Upper lobe of left lung (tissue), 6 donors: ENCODE data around the gene TOGARAM2. TPM values are rescaled to one million over a fixed set of nuclear protein-coding genes. Genes with fewer than 3 reads are reported as not detected.

ENCODE experiments used
- ATAC-seq, 2 donors: fragments of 200-7000 bp; cut with Tn5 transposase; one replicate each; pipeline ENCODE4 v1.9.1; 2022; ENCODE audit warnings: mild to moderate bottlenecking in 2 of 2, moderate library complexity in 2 of 2; ENCODE audit not compliant: low FRiP score in 2 of 2
- DNase-seq, 2 donors: peaks; one replicate each; pipeline ENCODE4 v3.0.0-alpha.2; 2019 to 2020
- H3K27ac ChIP-seq, 4 donors: fragments of 200-600 bp; sonication (generic); one replicate each; pipeline ENCODE4 v1.5.1; 2016 to 2019
- H3K27me3 ChIP-seq, 4 donors: fragments of 200-600 bp; sonication (generic); one replicate each; pipeline ENCODE4 v1.5.1; 2017 to 2019
- H3K36me3 ChIP-seq, 4 donors: fragments of 200-600 bp; sonication (generic); one replicate each; pipeline ENCODE4 v1.5.1; 2016 to 2019
- H3K4me1 ChIP-seq, 4 donors: fragments of 200-600 bp; sonication (generic); one replicate each; pipeline ENCODE4 v1.5.1; 2018 to 2019
- H3K4me3 ChIP-seq, 4 donors: fragments of 200-600 bp; sonication (generic); one replicate each; pipeline ENCODE4 v1.5.1; 2017 to 2019; ENCODE audit warnings: mild to moderate bottlenecking in 2 of 4, moderate library complexity in 1 of 4
- H3K9me3 ChIP-seq, 4 donors: fragments of 200-600 bp; sonication (generic); one replicate each; pipeline ENCODE4 v1.5.1; 2018 to 2019
- CTCF ChIP-seq, 6 experiments: fragments of 450-650 bp in 4 of 6; fragments of 200-600 bp in 2 of 6; sonication (generic) in 2 of 6; IDR thresholded peaks; one replicate each; pipeline ENCODE4 v1.5.1; 2016 to 2019; ENCODE audit warnings: antibody characterized with exemption in 6 of 6
- EP300 ChIP-seq, 4 donors: sonication (generic); formaldehyde crosslinking; IDR thresholded peaks; one replicate each; pipeline ENCODE4 v1.5.1; 2017; ENCODE audit warnings: antibody characterized with exemption in 4 of 4, control low read depth in 2 of 4
- POLR2A ChIP-seq, 4 donors: fragments of 450-650 bp; IDR thresholded peaks; one replicate each; pipeline ENCODE4 v1.5.1; 2016 to 2017; ENCODE audit warnings: antibody characterized with exemption in 4 of 4, mild to moderate bottlenecking in 2 of 4
- POLR2AphosphoS5 ChIP-seq, 2 donors: sonication (generic); formaldehyde crosslinking; IDR thresholded peaks; one replicate each; pipeline ENCODE4 v1.5.1; 2017; ENCODE audit warnings: antibody characterized with exemption in 2 of 2
- WGBS, 2 donors: methylation state at CpG; one replicate each; pipeline ENCODE4 v1.1.5; 2017 to 2018; 5-methylcytosine and 5-hydroxymethylcytosine counted together
- total RNA-seq, 6 donors: library from RNA; depleted of rRNA in 4 of 6; stranded (reverse); fragments of >200 nt in 4 of 6; gene quantifications; one replicate each; pipeline versions ENCODE4 v1.1.0 to v1.2.1, GENCODE V29; 2016 to 2021
- donor health status: DM: no; HTN: no; CAD: no; lungs with moderate emphysema.
- donor health status: DM: no; HTN: yes; CAD: no; lungs with severe emphysema.

TOGARAM2 gene
- total RNA-seq: 10 to 100 TPM in 4 of 6 donors, 1 to 10 TPM in 1, under 1 TPM in 1; 0.37 to 24.5 (median 10.9) TPM

DNA sequence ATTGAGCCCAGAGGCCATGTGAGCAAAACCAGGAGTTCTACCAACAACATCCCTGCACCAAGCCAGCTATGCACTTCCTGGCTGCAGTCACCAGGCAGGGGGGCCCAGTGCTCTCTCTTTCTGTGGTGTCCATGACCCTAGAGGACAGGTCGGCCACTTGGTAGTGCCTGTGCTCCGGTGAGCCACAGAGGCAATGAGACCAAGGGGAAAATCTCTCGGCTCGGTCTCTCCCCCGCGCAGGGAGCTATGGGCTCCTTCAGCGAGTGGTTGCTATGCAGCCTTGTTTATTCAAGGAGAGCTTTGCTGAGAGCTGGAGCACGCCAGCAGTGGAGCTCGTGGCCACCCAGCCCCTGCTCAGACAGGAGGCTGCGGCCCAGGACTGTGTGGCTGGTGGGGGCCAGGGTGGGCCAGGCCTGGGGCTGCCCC, at the start of gene TOGARAM2:
TOGARAM2 (plus strand) TSS at position 283 of the 426 bp plus-strand sequence. CDS start 13,537 bp downstream, outside the sequence.
- no peaks in the 10 kb centered on the region for H3K27me3 ChIP-seq
- TF ChIP-seq EP300 (IDR thresholded peaks at IDR 0.05) (no peak), POLR2AphosphoS5 (IDR thresholded peaks at IDR 0.05) (no peak), CTCF (IDR thresholded peaks at IDR 0.05) (no peak), POLR2A (IDR thresholded peaks at IDR 0.05) (no peak)
- H3K4me1 ChIP-seq: no peaks in the 10 kb centered on the region
- 50 to 54% methylated on average over 7 to 9 of the region's 10 CpGs for WGBS, 2 donors
- H3K9me3 ChIP-seq: no peaks in the 10 kb centered on the region
- H3K36me3 ChIP-seq: no peaks in the 10 kb centered on the region
- peak within 1 kb of the TSS in 3 of 4 donors; percentile 34 to 57 (median 36) for H3K27ac ChIP-seq
- no peak within 1 kb of the TSS for H3K4me3 ChIP-seq
- DNase-seq (peak; percentile 43 to 76), ATAC-seq (peak; percentile 57 to 63)

DNA sequence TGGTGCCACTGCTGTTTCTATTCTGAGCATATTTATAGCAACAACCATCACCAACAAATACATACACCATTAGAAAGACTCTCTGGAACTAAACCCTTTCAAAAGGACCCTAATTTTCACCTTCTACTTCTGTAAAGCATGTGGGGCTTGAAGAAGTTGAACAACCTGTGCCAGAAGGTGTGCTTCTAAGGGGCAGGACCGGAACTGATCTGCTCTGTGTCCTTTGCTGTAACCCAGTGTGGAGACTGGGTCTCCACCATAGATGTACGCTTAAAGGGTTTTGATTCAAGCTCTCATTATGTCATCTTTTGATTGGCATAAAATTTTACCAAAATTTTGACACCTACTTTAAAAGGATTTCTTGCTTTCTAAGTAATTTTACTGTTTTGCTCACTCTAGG, 46.3 kb upstream of the TOGARAM2 start:
- no peak overlapping the region for H3K27ac ChIP-seq
- peaks cover 7 to 91% (median 25%) of the 10 kb centered on the region in 4 donors for H3K36me3 ChIP-seq
- no peaks in the 10 kb centered on the region for H3K9me3 ChIP-seq
- H3K27me3 ChIP-seq: no peaks in the 10 kb centered on the region
- no peak for TF ChIP-seq POLR2AphosphoS5 (IDR thresholded peaks at IDR 0.05)
- no peak for TF ChIP-seq EP300 (IDR thresholded peaks at IDR 0.05)
- TF ChIP-seq CTCF (IDR thresholded peaks at IDR 0.05): no peak
- TF ChIP-seq POLR2A (IDR thresholded peaks at IDR 0.05): no peak
- H3K4me3 ChIP-seq: no peak overlapping the region
- no peak for DNase-seq
- WGBS, 2 donors: 100% methylated on average over 2 of the region's 2 CpGs
- no peaks in the 10 kb centered on the region for H3K4me1 ChIP-seq
- no peak for ATAC-seq

GRCh38 chr2:28941008-28941407, 40.1 kb upstream of the TOGARAM2 start:
- ATAC-seq: no peak
- H3K9me3 ChIP-seq: no peaks in the 10 kb centered on the region
- no peak for DNase-seq
- no peak overlapping the region for H3K27ac ChIP-seq
- TF ChIP-seq CTCF (IDR thresholded peaks at IDR 0.05): no peak
- no peak for TF ChIP-seq EP300 (IDR thresholded peaks at IDR 0.05)
- TF ChIP-seq POLR2A (IDR thresholded peaks at IDR 0.05): no peak
- TF ChIP-seq POLR2AphosphoS5 (IDR thresholded peaks at IDR 0.05): no peak
- WGBS, 2 donors: 93% methylated on average over 3 of the region's 3 CpGs
- H3K27me3 ChIP-seq: no peaks in the 10 kb centered on the region
- no peak overlapping the region for H3K4me3 ChIP-seq
- peaks cover 21 to 82% (median 38%) of the 10 kb centered on the region in 4 donors for H3K36me3 ChIP-seq
- H3K4me1 ChIP-seq: no peaks in the 10 kb centered on the region

GRCh38 chr2:28944535-28945248, 36.4 kb upstream of the TOGARAM2 start:
- DNase-seq (no peak), ATAC-seq (no peak)
- H3K9me3 ChIP-seq: no peaks in the 10 kb centered on the region
- H3K4me1 ChIP-seq: no peaks in the 10 kb centered on the region
- no peak overlapping the region for H3K27ac ChIP-seq
- H3K4me3 ChIP-seq: no peak overlapping the region
- no peak for TF ChIP-seq EP300 (IDR thresholded peaks at IDR 0.05)
- no peak for TF ChIP-seq POLR2A (IDR thresholded peaks at IDR 0.05)
- TF ChIP-seq POLR2AphosphoS5 (IDR thresholded peaks at IDR 0.05): no peak
- no peak for TF ChIP-seq CTCF (IDR thresholded peaks at IDR 0.05)
- H3K27me3 ChIP-seq: no peaks in the 10 kb centered on the region
- H3K36me3 ChIP-seq: peaks cover 31 to 89% (median 42%) of the 10 kb centered on the region in 4 donors
- 81 to 82% methylated on average over 14 of the region's 14 CpGs for WGBS, 2 donors
